ENCODE data around the gene ADD3. TPM values are rescaled to one million over a fixed set of nuclear protein-coding genes. Genes with fewer than 3 reads are reported as not detected.

Gene ADD3
- total and polyA plus RNA-seq, 2 of the 13 experiments (the other 11 are each of a cell fraction or from before 2014, with no cell fraction given), result 44.7 to 57.5 TPM

DNA sequence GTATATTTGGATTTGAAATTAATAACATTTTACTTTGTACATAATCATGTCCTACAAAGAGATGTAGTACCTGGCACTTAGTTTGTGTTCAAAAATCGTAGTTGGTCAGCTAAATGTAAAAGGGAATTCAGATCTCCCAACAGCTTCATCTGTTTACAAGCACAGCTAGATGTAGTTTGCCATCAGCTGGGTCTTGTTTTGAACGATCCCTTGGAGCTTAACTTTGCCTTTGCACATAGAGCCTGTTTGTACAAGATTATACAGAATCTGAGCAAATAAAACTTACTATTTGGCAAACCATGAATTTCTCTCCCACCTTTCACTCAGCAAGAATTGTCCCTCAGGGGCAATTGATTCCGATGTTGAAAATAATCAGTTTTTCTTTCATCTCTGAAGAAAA is 36.1 kb upstream of the ADD3 start:
- intact Hi-C loops (cut with micrococcal nuclease; ENCODE audit: unreplicated experiment), result no loop called here
- ChIA-PET CTCF (ENCODE audit: low intra/inter-chr PET ratio, low total read pairs) (no interaction called here), POLR2A (interaction anchor here (1.6 kb wide), 1 partner anchor 36 kb away, joined by 11 read pairs; the partner anchor contains the start of gene ADD3)
- H3K9ac ChIP-seq (ENCODE audit: insufficient read depth, low read depth, low read length), result no peak overlapping the region
- DNase-seq (ENCODE audit: low spot score) (peak; percentile 63), FAIRE-seq (peak; percentile 23), ATAC-seq (peak; percentile 27; the same call in 2 of the 3 replicates)
- H2AFZ ChIP-seq (ENCODE audit: low read length), result no peak overlapping the region
- peak overlapping the region; percentile 25; the same call in 1 of the 2 replicates for H3K4me2 ChIP-seq (ENCODE audit: low read depth, low read length)
- BruUV-seq (replicated peaks), result no TSS peak
- in situ Hi-C loops (cut with HindIII; ENCODE audit: extremely low pct_ligation_motif_present, low pct_unique_long_range_greater_than_20kb), result no loop called here
- H3K4me1 ChIP-seq (ENCODE audit: insufficient read depth, low read length), result peaks cover 94% of the 10 kb centered on the region
- no peaks in the 10 kb centered on the region for H3K36me3 ChIP-seq (replicated peaks in 1 of 2; ENCODE audit: control insufficient read depth in 1 of 2, insufficient read depth in 2 of 2, low read length in 2 of 2)
- 14% methylated on average over 3 of the region's 3 CpGs for WGBS (ENCODE audit: low lambda C conversion rate)
- no peaks in the 10 kb centered on the region for H3K9me3 ChIP-seq (ENCODE audit: low read length)
- H3K79me2 ChIP-seq (ENCODE audit: insufficient read depth, low read length), result no peaks in the 10 kb centered on the region
- H3K27ac ChIP-seq (ENCODE audit: extremely low read length, insufficient read depth, low read length), result no peak overlapping the region
- H3K4me3 ChIP-seq (replicated peaks in 1 of 3; ENCODE audit: insufficient read depth in 1 of 3, low read depth in 2 of 3, low read length in 3 of 3), result no peak overlapping the region
- no peaks in the 10 kb centered on the region for H4K20me1 ChIP-seq (ENCODE audit: insufficient read depth, low read length)
- no peaks in the 10 kb centered on the region for H3K27me3 ChIP-seq (ENCODE audit: control insufficient read depth in 1 of 2, insufficient read depth in 2 of 2, low read length in 2 of 2)
- peak; percentile 60 for TF ChIP-seq PAXIP1 (CRISPR knock-in tag; conservative IDR thresholded peaks at IDR 0.05)
- TF ChIP-seq FOXA3 (CRISPR knock-in tag; IDR thresholded peaks at IDR 0.05), result peak; percentile 43
- TF ChIP-seq FOXP4 (CRISPR knock-in tag; IDR thresholded peaks at IDR 0.05), result peak; percentile 56; the same call in 1 of the 2 replicates
- TF ChIP-seq, protein P1, sequence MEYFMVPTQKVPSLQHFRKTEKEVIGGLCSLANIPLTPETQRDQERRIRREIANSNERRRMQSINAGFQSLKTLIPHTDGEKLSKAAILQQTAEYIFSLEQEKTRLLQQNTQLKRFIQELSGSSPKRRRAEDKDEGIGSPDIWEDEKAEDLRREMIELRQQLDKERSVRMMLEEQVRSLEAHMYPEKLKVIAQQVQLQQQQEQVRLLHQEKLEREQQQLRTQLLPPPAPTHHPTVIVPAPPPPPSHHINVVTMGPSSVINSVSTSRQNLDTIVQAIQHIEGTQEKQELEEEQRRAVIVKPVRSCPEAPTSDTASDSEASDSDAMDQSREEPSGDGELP (IDR thresholded peaks at IDR 0.05; ENCODE audit: borderline replicate concordance, low read depth), result peak; percentile 82
- TF ChIP-seq, protein P2, sequence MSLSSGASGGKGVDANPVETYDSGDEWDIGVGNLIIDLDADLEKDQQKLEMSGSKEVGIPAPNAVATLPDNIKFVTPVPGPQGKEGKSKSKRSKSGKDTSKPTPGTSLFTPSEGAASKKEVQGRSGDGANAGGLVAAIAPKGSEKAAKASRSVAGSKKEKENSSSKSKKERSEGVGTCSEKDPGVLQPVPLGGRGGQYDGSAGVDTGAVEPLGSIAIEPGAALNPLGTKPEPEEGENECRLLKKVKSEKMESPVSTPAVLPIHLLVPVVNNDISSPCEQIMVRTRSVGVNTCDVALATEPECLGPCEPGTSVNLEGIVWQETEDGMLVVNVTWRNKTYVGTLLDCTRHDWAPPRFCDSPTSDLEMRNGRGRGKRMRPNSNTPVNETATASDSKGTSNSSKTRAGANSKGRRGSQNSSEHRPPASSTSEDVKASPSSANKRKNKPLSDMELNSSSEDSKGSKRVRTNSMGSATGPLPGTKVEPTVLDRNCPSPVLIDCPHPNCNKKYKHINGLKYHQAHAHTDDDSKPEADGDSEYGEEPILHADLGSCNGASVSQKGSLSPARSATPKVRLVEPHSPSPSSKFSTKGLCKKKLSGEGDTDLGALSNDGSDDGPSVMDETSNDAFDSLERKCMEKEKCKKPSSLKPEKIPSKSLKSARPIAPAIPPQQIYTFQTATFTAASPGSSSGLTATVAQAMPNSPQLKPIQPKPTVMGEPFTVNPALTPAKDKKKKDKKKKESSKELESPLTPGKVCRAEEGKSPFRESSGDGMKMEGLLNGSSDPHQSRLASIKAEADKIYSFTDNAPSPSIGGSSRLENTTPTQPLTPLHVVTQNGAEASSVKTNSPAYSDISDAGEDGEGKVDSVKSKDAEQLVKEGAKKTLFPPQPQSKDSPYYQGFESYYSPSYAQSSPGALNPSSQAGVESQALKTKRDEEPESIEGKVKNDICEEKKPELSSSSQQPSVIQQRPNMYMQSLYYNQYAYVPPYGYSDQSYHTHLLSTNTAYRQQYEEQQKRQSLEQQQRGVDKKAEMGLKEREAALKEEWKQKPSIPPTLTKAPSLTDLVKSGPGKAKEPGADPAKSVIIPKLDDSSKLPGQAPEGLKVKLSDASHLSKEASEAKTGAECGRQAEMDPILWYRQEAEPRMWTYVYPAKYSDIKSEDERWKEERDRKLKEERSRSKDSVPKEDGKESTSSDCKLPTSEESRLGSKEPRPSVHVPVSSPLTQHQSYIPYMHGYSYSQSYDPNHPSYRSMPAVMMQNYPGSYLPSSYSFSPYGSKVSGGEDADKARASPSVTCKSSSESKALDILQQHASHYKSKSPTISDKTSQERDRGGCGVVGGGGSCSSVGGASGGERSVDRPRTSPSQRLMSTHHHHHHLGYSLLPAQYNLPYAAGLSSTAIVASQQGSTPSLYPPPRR (CRISPR knock-in tag; IDR thresholded peaks at IDR 0.05; ENCODE audit: borderline replicate concordance), result peak; percentile 45; the same call in 1 of the 2 replicates
- no peak for TF ChIP-seq ETV6 (CRISPR knock-in tag; conservative IDR thresholded peaks at IDR 0.05)
- TF ChIP-seq FOXA1 (IDR thresholded peaks at IDR 0.05), result no peak
- TF ChIP-seq FOXA1 (CRISPR knock-in tag; IDR thresholded peaks at IDR 0.05), result peak; percentile 35; the same call in 1 of the 2 replicates
- TF ChIP-seq, protein P3, sequence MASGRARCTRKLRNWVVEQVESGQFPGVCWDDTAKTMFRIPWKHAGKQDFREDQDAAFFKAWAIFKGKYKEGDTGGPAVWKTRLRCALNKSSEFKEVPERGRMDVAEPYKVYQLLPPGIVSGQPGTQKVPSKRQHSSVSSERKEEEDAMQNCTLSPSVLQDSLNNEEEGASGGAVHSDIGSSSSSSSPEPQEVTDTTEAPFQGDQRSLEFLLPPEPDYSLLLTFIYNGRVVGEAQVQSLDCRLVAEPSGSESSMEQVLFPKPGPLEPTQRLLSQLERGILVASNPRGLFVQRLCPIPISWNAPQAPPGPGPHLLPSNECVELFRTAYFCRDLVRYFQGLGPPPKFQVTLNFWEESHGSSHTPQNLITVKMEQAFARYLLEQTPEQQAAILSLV (CRISPR knock-in tag; IDR thresholded peaks at IDR 0.05; ENCODE audit: borderline replicate concordance), result no peak
- 0 out of 4 replicates have a peak, but pooled peaks of 1 of the 2 experiments have one; percentile 20 for TF ChIP-seq EP300 (IDR thresholded peaks at IDR 0.05; ENCODE audit: low read depth in 2 of 2, low read length in 2 of 2)
- no peak for TF ChIP-seq EP300 (CRISPR knock-in tag; IDR thresholded peaks at IDR 0.05; ENCODE audit: borderline replicate concordance)

Measured in HepG2 (cell line).